HG03520 (cell line): ENCODE measurements around the gene P2RY8.
"Not testable (repeated sequence)": the region's sequence is repeated elsewhere in the genome, so short reads cannot be mapped to it uniquely, and the experiment has no call there.

ENCODE experiments used
- ATAC-seq: cut with Tn5 transposase; IDR thresholded peaks from one replicate; pipeline ENCODE4 v1.9.1; 2021; ENCODE audit warnings: mild to moderate bottlenecking, moderate library complexity; ENCODE audit not compliant: unreplicated experiment

The P2RY8 gene

GRCh38 chrX:1466232-1466661, 70.7 kb downstream of the P2RY8 start:
- ATAC-seq: no peak

- no peak for ATAC-seq
Observed at GRCh38 chrX:1465286-1466231, 71.4 kb downstream of the P2RY8 start.

- ATAC-seq: no peak
Observed at GRCh38 chrX:1464971-1465285, 72.1 kb downstream of the P2RY8 start.

- ATAC-seq: no peak
Observed at GRCh38 chrX:1464041-1464970, 72.7 kb downstream of the P2RY8 start.

GRCh38 chrX:1463581-1463980, 73.4 kb downstream of the P2RY8 start:
- no peak for ATAC-seq

- ATAC-seq: no peak
Observed at GRCh38 chrX:1462596-1463251, 74.3 kb downstream of the P2RY8 start.

- ATAC-seq: no peak
Observed at GRCh38 chrX:1462110-1462509, 74.9 kb downstream of the P2RY8 start.

GRCh38 chrX:1455948-1456280, 81.1 kb downstream of the P2RY8 start:
- ATAC-seq: no peak

- ATAC-seq: peak; percentile 45
Observed at GRCh38 chrX:1453951-1454785, 82.8 kb downstream of the P2RY8 start.

GRCh38 chrX:1453395-1453783, 83.6 kb downstream of the P2RY8 start:
- ATAC-seq: no peak

- peak; percentile 60 for ATAC-seq
Observed at GRCh38 chrX:1452516-1453394, 84.2 kb downstream of the P2RY8 start, which contains the start of gene ASMTL. TSS of gene ASMTL (minus strand) at chrX:1452909. CDS start at chrX:1452840, 69 bp downstream.

GRCh38 chrX:1451661-1452515, 85.1 kb downstream of the P2RY8 start:
- ATAC-seq: no peak

- no peak for ATAC-seq
Observed at GRCh38 chrX:1451251-1451660, 85.7 kb downstream of the P2RY8 start.

- no peak for ATAC-seq
Observed at GRCh38 chrX:1450361-1451161, 86.4 kb downstream of the P2RY8 start.

- no peak for ATAC-seq
Observed at GRCh38 chrX:1449823-1450149, 87.2 kb downstream of the P2RY8 start.

- no peak for ATAC-seq
Observed at GRCh38 chrX:1449036-1449822, 87.8 kb downstream of the P2RY8 start.

- not testable (repeated sequence) for ATAC-seq
Observed at GRCh38 chrX:1448573-1449001, 88.4 kb downstream of the P2RY8 start.
